Heart left ventricle (tissue), 13 donors: ENCODE measurements around the gene YPEL2.

Experiments
- CTCF ChIP-seq, 12 donors: fragments of 200-600 bp; sonication (generic) in 4 of 12; IDR thresholded peaks; one replicate each; pipeline versions ENCODE4 v1.5.0 to v1.8.0; 2018 to 2022; ENCODE audit warnings: antibody characterized with exemption in 12 of 12, mild to moderate bottlenecking in 5 of 12
- POLR2A ChIP-seq, 2 donors: fragments of 450-650 bp; IDR thresholded peaks; one replicate each; pipeline ENCODE4 v1.6.1; 2017; ENCODE audit warnings: antibody characterized with exemption in 2 of 2, mild to moderate bottlenecking in 2 of 2, moderate library complexity in 2 of 2
- donor health status: ischemic (EF 13 %, LVEDD 7.1; RV severe dilation, severe dysfunction).
- donor health status: DM: no; HTN: yes; CAD: no.
- donor health status: DM: no; HTN: no; CAD: no.
- donor health status: ischemic (EF 25% LVEDD 6.9; RV normal size, moderate dysfunction).
- donor health status: ischemic (EF 25% LVEDD 5.7; RV mildly dilated, moderate dysfunction).
- donor health status: ischemic (EF 35%, LVEDD 5.7; RV mildly dilated, moderate dysfunction).
- donor health status: nonischemic (EF 11% LVEDD 7.7; RV severe dilation, severe dysfunction).
- donor health status: DM: yes; HTN: yes; CAD: no.
- donor health status: PGD.
- donor health status: ischemic (EF 29% LVEDD 5.4; RV normal size, mild dysfunction).
- donor health status: nonischemic (EF 23%, LVEDD 6.1; RV moderate dilation, normal function).

GRCh38 chr17:59420901-59421300 is 89.4 kb downstream of the YPEL2 start:
- TF ChIP-seq CTCF (IDR thresholded peaks at IDR 0.05) = no peak
- TF ChIP-seq POLR2A (IDR thresholded peaks at IDR 0.05) = no peak
